A204.1 (cell line): Measurements from ENCODE around the gene SLX9.

Source experiments
- FAIRE-seq: peaks from 2 replicates; lab custom pipeline; 2012; peaks lifted over from hg19 to GRCh38; lab: Jason Lieb, UNC

SLX9 gene

GRCh38 chr21:44947930-44948331 lies 8.1 kb downstream of the SLX9 start:
- no peak for FAIRE-seq

GRCh38 chr21:44948426-44949120 lies 8.7 kb downstream of the SLX9 start:
- FAIRE-seq = no peak

GRCh38 chr21:44949161-44949778 lies 9.4 kb downstream of the SLX9 start:
- FAIRE-seq = no peak

GRCh38 chr21:44949779-44950198 lies 10.0 kb downstream of the SLX9 start:
- no peak for FAIRE-seq

- FAIRE-seq = no peak
Observed at GRCh38 chr21:44950351-44950750, 10.5 kb downstream of the SLX9 start.

GRCh38 chr21:44951186-44951915 lies 11.5 kb downstream of the SLX9 start:
- no peak for FAIRE-seq

GRCh38 chr21:44952116-44952928 lies 12.5 kb downstream of the SLX9 start:
- FAIRE-seq = no peak

- FAIRE-seq = no peak
Observed at GRCh38 chr21:44952929-44953627, 13.2 kb downstream of the SLX9 start.

GRCh38 chr21:44953628-44954021 lies 13.8 kb downstream of the SLX9 start:
- FAIRE-seq = no peak

GRCh38 chr21:44954281-44954771 lies 14.5 kb downstream of the SLX9 start:
- FAIRE-seq = no peak

GRCh38 chr21:44955141-44955797 lies 15.4 kb downstream of the SLX9 start:
- no peak for FAIRE-seq

- FAIRE-seq = no peak
Observed at GRCh38 chr21:44955798-44956175, 16.0 kb downstream of the SLX9 start.

- no peak for FAIRE-seq
Observed at GRCh38 chr21:44956356-44957046, 16.7 kb downstream of the SLX9 start.

GRCh38 chr21:44957047-44957831 lies 17.4 kb downstream of the SLX9 start:
- no peak for FAIRE-seq

GRCh38 chr21:44957901-44958451 lies 18.1 kb downstream of the SLX9 start:
- no peak for FAIRE-seq

GRCh38 chr21:44958471-44959191 lies 18.8 kb downstream of the SLX9 start:
- no peak for FAIRE-seq

- no peak for FAIRE-seq
Observed at GRCh38 chr21:44959376-44960091, 19.7 kb downstream of the SLX9 start.
